ENCODE data around the gene RIPPLY1.

DNA sequence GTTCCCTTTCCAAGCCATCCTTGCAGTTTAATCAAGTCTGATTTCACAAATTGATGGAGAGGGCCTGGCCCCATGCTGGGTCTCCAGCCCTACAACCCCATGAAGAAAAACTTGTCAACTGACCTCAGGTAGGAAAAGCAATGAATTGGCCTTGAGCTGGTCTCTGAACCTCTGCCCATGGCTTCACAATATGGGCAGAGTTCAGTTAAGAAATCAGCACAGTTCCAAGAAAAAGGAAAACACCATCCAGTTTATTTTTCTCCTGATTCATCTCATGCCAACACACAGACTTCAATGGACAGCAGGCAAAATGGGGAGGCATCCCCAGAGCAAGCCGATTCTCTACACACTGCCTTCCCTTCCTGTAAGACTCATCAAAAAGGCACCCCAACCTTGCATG lies 3.3 kb downstream of the RIPPLY1 start:
- TF ChIP-seq, protein P1, sequence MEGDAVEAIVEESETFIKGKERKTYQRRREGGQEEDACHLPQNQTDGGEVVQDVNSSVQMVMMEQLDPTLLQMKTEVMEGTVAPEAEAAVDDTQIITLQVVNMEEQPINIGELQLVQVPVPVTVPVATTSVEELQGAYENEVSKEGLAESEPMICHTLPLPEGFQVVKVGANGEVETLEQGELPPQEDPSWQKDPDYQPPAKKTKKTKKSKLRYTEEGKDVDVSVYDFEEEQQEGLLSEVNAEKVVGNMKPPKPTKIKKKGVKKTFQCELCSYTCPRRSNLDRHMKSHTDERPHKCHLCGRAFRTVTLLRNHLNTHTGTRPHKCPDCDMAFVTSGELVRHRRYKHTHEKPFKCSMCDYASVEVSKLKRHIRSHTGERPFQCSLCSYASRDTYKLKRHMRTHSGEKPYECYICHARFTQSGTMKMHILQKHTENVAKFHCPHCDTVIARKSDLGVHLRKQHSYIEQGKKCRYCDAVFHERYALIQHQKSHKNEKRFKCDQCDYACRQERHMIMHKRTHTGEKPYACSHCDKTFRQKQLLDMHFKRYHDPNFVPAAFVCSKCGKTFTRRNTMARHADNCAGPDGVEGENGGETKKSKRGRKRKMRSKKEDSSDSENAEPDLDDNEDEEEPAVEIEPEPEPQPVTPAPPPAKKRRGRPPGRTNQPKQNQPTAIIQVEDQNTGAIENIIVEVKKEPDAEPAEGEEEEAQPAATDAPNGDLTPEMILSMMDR (IDR thresholded peaks at IDR 0.05) = no peak
- no peak for TF ChIP-seq POLR2A (IDR thresholded peaks at IDR 0.05)

Measured in uterus (tissue), 2 donors.